GM19468 (cell line): ENCODE measurements around the gene GSN.

Experiments
- ATAC-seq: cut with Tn5 transposase; IDR thresholded peaks from one replicate; pipeline ENCODE4 v1.9.1; 2021; ENCODE audit warnings: mild to moderate bottlenecking, moderate library complexity, moderate number of reproducible peaks; ENCODE audit not compliant: unreplicated experiment; ENCODE audit errors: extremely low read depth

Gene GSN

GRCh38 chr9:121267689-121268597 is at the start of gene GSN:
Gene GSN (plus strand): TSS chr9:121268162. CDS start chr9:121301972, 33,810 bp downstream.
- no peak for ATAC-seq

GRCh38 chr9:121218357-121219027 is 49.5 kb upstream of the GSN start:
- no peak for ATAC-seq

- no peak for ATAC-seq
Observed at GRCh38 chr9:121219530-121219929, 48.4 kb upstream of the GSN start.

GRCh38 chr9:121220996-121221663 is 46.8 kb upstream of the GSN start:
- ATAC-seq: no peak

GRCh38 chr9:121221664-121222055 is 46.3 kb upstream of the GSN start:
- ATAC-seq: no peak

- ATAC-seq: no peak
Observed at GRCh38 chr9:121222524-121223171, 45.3 kb upstream of the GSN start.

- no peak for ATAC-seq
Observed at GRCh38 chr9:121225240-121225639, 42.7 kb upstream of the GSN start.

GRCh38 chr9:121226175-121226574 is 41.8 kb upstream of the GSN start:
- no peak for ATAC-seq

GRCh38 chr9:121227862-121228261 is 40.1 kb upstream of the GSN start:
- no peak for ATAC-seq

GRCh38 chr9:121230256-121230655 is 37.7 kb upstream of the GSN start:
- no peak for ATAC-seq

GRCh38 chr9:121232251-121232650 is 35.7 kb upstream of the GSN start:
- no peak for ATAC-seq

GRCh38 chr9:121233906-121234831 is 33.8 kb upstream of the GSN start:
- ATAC-seq: no peak

- no peak for ATAC-seq
Observed at GRCh38 chr9:121234832-121235161, 33.2 kb upstream of the GSN start.

GRCh38 chr9:121235512-121235911 is 32.5 kb upstream of the GSN start:
- no peak for ATAC-seq

GRCh38 chr9:121237916-121238315 is 30.0 kb upstream of the GSN start:
- ATAC-seq: no peak

GRCh38 chr9:121239071-121239470 is 28.9 kb upstream of the GSN start:
- no peak for ATAC-seq

- no peak for ATAC-seq
Observed at GRCh38 chr9:121239851-121240250, 28.1 kb upstream of the GSN start.

- no peak for ATAC-seq
Observed at GRCh38 chr9:121240472-121241135, 27.4 kb upstream of the GSN start.
